Sigmoid colon (tissue), 4 donors: ENCODE data around the gene LRRC1.

Source experiments
- EP300 ChIP-seq, 4 donors: sonication (generic); formaldehyde crosslinking; IDR thresholded peaks; one replicate each; pipeline ENCODE4 v1.6.1; 2017; ENCODE audit warnings: antibody characterized with exemption in 4 of 4
- POLR2A ChIP-seq, 2 donors: fragments of 450-650 bp; IDR thresholded peaks; one replicate each; pipeline ENCODE4 v1.6.1; 2016; ENCODE audit warnings: antibody characterized with exemption in 2 of 2, mild to moderate bottlenecking in 2 of 2, moderate library complexity in 2 of 2
- TF ChIP-seq, protein P1 (sequence below), 4 experiments: fragments of 450-650 bp in 3 of 4; fragments of 200-600 bp in 1 of 4; IDR thresholded peaks; one replicate each; pipeline ENCODE4 v1.5.1; 2016 to 2019; ENCODE audit warnings: antibody characterized with exemption in 4 of 4, mild to moderate bottlenecking in 3 of 4, moderate library complexity in 2 of 4

DNA sequence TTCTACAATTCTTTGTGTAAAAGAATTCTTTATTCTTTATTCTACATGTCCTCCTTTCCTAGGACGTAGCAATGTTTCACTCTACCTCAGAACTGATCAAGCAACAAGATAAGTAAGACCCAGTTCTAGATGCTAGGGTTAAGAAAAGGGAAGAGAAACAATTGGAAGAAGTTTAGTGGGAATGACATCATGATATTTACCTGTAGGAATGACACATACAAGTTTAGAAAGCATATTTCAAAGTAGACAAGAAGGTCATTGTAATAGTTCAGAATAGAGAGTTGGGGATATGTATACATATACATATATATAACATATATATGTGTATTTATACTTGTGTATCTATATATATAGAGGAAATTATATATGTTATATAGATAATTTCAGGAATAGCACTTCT is 43.4 kb upstream of the LRRC1 start:
- TF ChIP-seq, protein P1, sequence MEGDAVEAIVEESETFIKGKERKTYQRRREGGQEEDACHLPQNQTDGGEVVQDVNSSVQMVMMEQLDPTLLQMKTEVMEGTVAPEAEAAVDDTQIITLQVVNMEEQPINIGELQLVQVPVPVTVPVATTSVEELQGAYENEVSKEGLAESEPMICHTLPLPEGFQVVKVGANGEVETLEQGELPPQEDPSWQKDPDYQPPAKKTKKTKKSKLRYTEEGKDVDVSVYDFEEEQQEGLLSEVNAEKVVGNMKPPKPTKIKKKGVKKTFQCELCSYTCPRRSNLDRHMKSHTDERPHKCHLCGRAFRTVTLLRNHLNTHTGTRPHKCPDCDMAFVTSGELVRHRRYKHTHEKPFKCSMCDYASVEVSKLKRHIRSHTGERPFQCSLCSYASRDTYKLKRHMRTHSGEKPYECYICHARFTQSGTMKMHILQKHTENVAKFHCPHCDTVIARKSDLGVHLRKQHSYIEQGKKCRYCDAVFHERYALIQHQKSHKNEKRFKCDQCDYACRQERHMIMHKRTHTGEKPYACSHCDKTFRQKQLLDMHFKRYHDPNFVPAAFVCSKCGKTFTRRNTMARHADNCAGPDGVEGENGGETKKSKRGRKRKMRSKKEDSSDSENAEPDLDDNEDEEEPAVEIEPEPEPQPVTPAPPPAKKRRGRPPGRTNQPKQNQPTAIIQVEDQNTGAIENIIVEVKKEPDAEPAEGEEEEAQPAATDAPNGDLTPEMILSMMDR (IDR thresholded peaks at IDR 0.05), result no peak
- TF ChIP-seq POLR2A (IDR thresholded peaks at IDR 0.05), result no peak
- no peak for TF ChIP-seq EP300 (IDR thresholded peaks at IDR 0.05)
